Skeletal muscle tissue (tissue), 4 donors: ENCODE data around the gene HYPK. TPM values are rescaled to one million over a fixed set of nuclear protein-coding genes. Genes with fewer than 3 reads are reported as not detected.
"Not testable (repeated sequence)": the region's sequence is repeated elsewhere in the genome, so short reads cannot be mapped to it uniquely, and the experiment has no call there.

Experiments
- H3K27ac ChIP-seq: one replicate; pipeline ENCODE4 v1.7.0; 2013; ENCODE audit warnings: mild to moderate bottlenecking, low read depth, low read length, inconsistent platforms
- H3K27me3 ChIP-seq, 3 donors: one replicate each; pipeline ENCODE4 v1.7.0; 2013; ENCODE audit warnings: low read length in 3 of 3; ENCODE audit not compliant: control insufficient read depth in 3 of 3, insufficient read depth in 3 of 3
- H3K36me3 ChIP-seq, 3 donors: one replicate each; pipeline ENCODE4 v1.7.0; 2013; ENCODE audit warnings: low read length in 3 of 3; ENCODE audit not compliant: control insufficient read depth in 3 of 3, insufficient read depth in 3 of 3
- H3K4me1 ChIP-seq, 3 donors: one replicate each; pipeline ENCODE4 v1.7.0; 2013; ENCODE audit warnings: low read length in 3 of 3, mild to moderate bottlenecking in 3 of 3; ENCODE audit not compliant: control insufficient read depth in 3 of 3, insufficient read depth in 3 of 3
- H3K4me3 ChIP-seq, 3 donors: one replicate each; pipeline ENCODE4 v1.7.0; 2013; ENCODE audit warnings: low read length in 3 of 3
- H3K9ac ChIP-seq, 3 donors: one replicate each; pipeline ENCODE4 v1.7.0; 2013; ENCODE audit warnings: low read length in 3 of 3, mild to moderate bottlenecking in 3 of 3, moderate library complexity in 2 of 3, low read depth in 1 of 3
- H3K9me3 ChIP-seq, 3 donors: one replicate each; pipeline ENCODE4 v1.7.0; 2013; ENCODE audit warnings: low read length in 3 of 3; ENCODE audit not compliant: control insufficient read depth in 3 of 3
- total RNA-seq: library from RNA; depleted of rRNA; stranded (reverse); fragments of >200 nt; gene quantifications from one replicate; pipeline ENCODE4 v1.2.3, GENCODE V29; 2014
- donor health status: Osteomylitis.

HYPK gene
- total RNA-seq, 1 donor from 2014 or later: 14.1 TPM

DNA sequence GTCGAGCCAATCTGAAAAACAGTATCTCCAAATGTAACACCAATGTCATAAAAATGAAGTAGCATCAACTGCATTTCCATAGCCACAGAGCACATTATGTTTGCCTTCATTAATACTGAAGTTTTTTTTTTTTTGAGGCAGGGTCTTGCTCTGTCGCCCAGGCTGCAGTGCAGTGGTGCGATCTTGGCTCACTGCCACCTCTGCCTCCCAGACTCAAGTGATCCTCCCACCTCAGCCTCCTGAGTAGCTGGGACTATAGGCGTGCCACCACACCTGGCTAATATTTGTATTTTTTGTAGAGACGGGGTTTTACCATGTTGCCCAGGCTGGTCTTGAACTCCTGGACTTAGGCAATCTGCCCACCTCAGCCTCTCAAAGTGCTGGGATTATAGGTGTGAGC is 14.7 kb downstream of the HYPK start:
- H3K9ac ChIP-seq, H3K27ac ChIP-seq, H3K27me3 ChIP-seq, H3K4me1 ChIP-seq, H3K4me3 ChIP-seq, H3K9me3 ChIP-seq: not testable (repeated sequence)
- peaks cover 35 to 56% (median 50%) of the 10 kb centered on the region in 3 donors for H3K36me3 ChIP-seq

DNA sequence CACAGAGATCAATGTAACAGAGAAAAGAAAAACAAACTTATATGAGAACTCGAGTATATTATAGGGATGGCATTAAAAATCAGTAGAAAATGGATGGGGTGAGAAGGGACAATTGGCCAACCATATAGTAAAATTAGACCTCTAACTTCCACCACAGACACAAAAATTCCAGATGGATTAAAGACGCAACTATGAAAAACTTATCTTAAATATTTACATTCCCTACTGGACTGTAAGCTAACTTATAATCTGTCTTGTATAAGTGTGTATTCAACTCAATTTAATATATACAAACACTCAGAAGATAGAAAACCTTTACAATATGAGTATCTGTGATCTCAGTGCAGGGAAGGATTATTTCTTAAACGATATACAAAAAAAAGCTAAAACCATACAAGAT is 21.1 kb downstream of the HYPK start:
- Histone ChIP-seq H3K4me1 (peaks cover 9 to 16% (median 10%) of the 10 kb centered on the region in 3 donors), H3K9ac (peak overlapping the region in 1 of 3 donors; percentile 43)

GRCh38 chr15:43824302-43825246 is 24.2 kb downstream of the HYPK start, which contains the start of gene MFAP1:
MFAP1 (minus strand) TSS chr15:43824690; CDS start chr15:43824569, 121 bp downstream.
- Histone ChIP-seq H3K4me1 (peaks cover 12 to 19% (median 12%) of the 10 kb centered on the region in 3 donors), H3K9ac (peak within 1 kb of the TSS; percentile 88 to 96 (median 94)), H3K36me3 (peaks cover 0 to 2% (median 0%) of the 10 kb centered on the region in 3 donors), H3K27me3 (peaks cover 0 to 3% (median 0%) of the 10 kb centered on the region in 3 donors), H3K9me3 (no peaks in the 10 kb centered on the region), H3K27ac (peak within 1 kb of the TSS; percentile 85), H3K4me3 (peak within 1 kb of the TSS; percentile 89 to 100 (median 100))

More for the DNA sequence above, 21.1 kb downstream of the HYPK start:
- peaks cover 0 to 3% (median 0%) of the 10 kb centered on the region in 3 donors for H3K27me3 ChIP-seq
- no peaks in the 10 kb centered on the region for H3K9me3 ChIP-seq
- no peak overlapping the region for H3K4me3 ChIP-seq
- H3K27ac ChIP-seq: no peak overlapping the region
- peaks cover 0 to 15% (median 0%) of the 10 kb centered on the region in 3 donors for H3K36me3 ChIP-seq

GRCh38 chr15:43825305-43825704 is 24.9 kb downstream of the HYPK start:
- H3K36me3 ChIP-seq, H3K27me3 ChIP-seq, H3K27ac ChIP-seq, H3K4me3 ChIP-seq, H3K9me3 ChIP-seq, H3K9ac ChIP-seq: not testable (repeated sequence)
- peaks cover 12 to 19% (median 12%) of the 10 kb centered on the region in 3 donors for H3K4me1 ChIP-seq

DNA sequence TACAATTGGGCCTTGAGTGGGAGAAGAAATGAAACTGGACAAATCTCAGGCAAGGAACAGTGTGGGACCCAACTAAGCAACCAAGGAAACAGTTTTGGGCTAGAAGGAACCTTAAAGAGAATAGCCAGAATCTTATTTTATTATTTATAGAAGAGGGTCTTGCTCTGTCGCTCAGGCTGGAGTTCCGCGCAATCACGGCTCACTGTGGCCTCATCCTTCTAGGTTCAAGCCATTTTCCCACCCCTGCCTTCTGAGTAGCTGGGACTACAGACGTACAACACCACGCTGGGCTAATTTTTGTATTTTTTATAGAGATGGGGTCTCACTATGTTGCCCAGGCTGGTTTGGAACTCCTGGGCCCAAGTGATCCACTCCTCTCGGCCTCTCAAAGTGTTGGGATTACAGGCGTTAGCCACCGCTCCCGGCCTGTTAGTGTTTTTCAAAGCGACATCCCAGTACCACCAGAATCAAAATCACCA is 25.7 kb downstream of the HYPK start:
- Histone ChIP-seq H3K9ac (no peak overlapping the region), H3K4me3 (peak overlapping the region in 1 of 3 donors; percentile 43), H3K27me3 (peaks cover 0 to 3% (median 0%) of the 10 kb centered on the region in 3 donors), H3K27ac (no peak overlapping the region), H3K36me3 (no peaks in the 10 kb centered on the region), H3K4me1 (peaks cover 12 to 19% (median 12%) of the 10 kb centered on the region in 3 donors), H3K9me3 (no peaks in the 10 kb centered on the region)

DNA sequence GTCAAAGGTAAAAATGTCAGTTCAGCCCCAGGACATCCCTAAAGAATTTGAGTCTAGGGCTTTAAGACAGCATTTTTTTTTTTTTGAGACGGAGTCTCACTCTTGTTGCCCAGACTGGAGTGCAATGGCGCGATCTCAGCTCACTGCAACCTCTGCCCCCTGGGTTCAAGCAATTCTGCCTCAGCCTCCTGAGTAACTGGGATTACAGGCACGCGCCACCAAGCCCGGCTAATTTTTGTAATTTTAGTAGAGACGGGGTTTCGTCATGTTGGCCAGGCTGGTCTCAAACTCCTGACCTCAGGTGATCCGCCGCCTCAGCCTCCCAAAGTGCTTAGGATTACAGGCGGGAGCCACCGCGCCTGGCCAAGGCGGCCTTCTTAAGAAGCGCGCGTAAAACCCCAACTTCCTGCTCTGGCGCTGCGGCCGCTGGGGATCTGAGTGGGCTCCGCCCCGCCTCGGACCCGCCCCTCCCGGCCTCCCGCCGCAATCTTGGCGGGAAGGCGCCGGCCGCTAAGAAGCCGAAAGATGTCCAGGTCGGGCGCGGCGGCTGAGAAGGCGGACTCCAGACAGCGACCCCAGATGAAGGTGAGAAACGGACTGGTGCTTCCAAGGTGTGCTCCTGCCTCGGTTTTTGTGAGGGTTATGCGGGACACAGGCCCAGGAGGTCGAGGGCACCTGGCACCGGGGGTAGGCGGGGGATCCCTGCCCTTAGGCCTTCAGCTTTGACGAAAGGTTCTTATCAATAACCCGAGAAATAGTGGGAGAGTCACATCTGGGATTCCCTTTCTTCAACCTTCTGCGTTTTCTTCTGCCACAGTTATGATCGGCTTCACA is 26.3 kb downstream of the HYPK start, which contains the start of gene WDR76:
TSS of gene WDR76 (plus strand) at position 495 of the 834 bp plus-strand sequence. CDS start at position 526, 31 bp downstream.
- Histone ChIP-seq H3K36me3 (no peaks in the 10 kb centered on the region), H3K9me3 (no peaks in the 10 kb centered on the region), H3K9ac (peak within 1 kb of the TSS; percentile 30 to 70 (median 38)), H3K4me1 (peaks cover 12 to 17% (median 12%) of the 10 kb centered on the region in 3 donors), H3K27me3 (peaks cover 0 to 3% (median 0%) of the 10 kb centered on the region in 3 donors), H3K4me3 (peak within 1 kb of the TSS; percentile 64 to 67 (median 65)), H3K27ac (peak within 1 kb of the TSS; percentile 36)

DNA sequence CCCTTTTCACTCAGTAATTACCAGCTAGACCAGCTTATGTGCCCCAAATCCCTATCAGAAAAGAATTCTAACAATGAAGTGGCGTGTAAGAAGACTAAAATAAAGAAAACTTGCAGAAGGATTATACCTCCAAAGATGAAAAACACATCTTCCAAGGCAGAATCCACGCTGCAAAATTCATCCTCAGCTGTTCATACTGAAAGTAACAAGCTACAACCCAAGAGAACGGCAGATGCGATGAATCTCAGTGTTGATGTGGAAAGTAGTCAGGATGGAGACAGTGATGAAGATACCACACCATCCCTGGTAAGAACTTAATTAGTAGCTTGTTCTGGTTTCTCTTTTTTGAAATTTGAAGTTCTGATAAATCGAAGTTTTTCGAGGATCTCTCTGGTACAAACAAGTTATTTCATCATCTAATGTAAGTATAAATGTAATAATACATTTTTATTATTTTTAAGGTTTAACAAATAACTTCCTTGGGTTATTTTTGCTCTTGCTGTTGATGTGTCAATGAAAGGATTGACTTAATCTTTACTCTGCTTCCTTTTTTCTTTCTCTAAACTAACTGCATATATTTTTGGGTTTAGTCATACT is 27.8 kb downstream of the HYPK start:
- peaks cover 10 to 12% (median 12%) of the 10 kb centered on the region in 3 donors for H3K4me1 ChIP-seq
- H3K36me3 ChIP-seq: no peaks in the 10 kb centered on the region
- no peak overlapping the region for H3K9ac ChIP-seq
- H3K9me3 ChIP-seq: no peaks in the 10 kb centered on the region
- no peak overlapping the region for H3K27ac ChIP-seq
- H3K27me3 ChIP-seq: peaks cover 0 to 3% (median 0%) of the 10 kb centered on the region in 3 donors
- no peak overlapping the region for H3K4me3 ChIP-seq

DNA sequence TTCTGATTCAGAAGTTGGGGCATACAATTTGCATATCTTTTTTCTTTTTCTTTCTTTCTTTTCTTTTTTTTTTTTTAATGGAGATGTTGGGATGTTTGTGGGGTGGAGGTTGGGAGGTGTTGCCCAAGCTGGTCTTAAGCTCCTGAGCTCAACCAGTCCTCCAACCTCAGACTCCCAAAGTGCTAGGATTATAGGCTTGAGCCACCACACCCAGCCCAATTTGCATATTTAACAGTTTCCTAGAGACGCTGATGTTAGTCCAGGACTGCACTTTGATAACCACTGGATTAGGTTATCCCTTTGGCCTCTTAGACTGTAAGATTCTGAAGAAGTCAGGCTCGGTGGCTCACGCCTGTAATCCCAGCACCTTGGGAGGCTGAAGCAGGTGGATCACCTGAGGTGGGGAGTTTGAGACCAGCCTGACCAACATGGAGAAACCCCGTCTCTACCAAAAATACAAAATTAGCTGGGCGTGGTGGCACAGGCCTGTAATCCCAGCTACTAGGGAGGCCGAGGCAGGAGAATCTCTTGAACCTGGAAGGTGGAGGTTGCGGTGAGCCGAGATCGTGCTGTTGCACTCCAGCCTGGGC is 29.6 kb downstream of the HYPK start:
- not testable (repeated sequence) for H3K36me3 ChIP-seq, H3K9me3 ChIP-seq, H3K27ac ChIP-seq, H3K9ac ChIP-seq, H3K27me3 ChIP-seq, H3K4me1 ChIP-seq, H3K4me3 ChIP-seq

DNA sequence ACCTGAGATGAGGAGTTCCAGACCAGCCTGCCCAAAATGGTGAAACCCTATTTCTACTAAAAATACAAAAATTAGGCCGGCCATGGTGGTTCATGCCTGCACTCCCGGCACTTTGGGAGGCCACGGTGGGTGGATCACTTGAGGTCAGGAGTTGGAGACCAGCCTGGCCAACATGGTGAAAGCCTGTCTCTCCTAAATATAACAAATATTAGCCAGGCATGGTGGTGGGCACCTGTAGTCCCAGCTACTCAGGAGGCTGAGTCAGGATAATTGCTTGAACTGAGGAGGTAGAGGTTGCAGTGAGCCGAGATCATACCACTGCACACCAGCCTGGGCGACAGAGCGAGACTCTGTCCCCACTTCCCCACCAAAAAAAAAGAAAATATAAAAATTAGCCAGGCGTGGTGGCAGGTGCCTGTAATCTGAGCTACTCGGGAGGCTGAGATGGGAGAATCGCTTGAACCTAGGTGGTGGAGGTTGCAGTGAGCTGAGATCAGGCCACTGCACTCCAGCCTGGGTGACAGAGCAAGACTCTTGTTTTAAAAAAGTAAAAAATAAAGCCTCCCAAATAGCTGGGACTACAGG is 30.4 kb downstream of the HYPK start:
- not testable (repeated sequence) for H3K4me3 ChIP-seq, H3K27ac ChIP-seq, H3K9me3 ChIP-seq, H3K36me3 ChIP-seq, H3K27me3 ChIP-seq, H3K9ac ChIP-seq, H3K4me1 ChIP-seq
